ENCODE measurements around the gene NUPR2. TPM values are rescaled to one million over a fixed set of nuclear protein-coding genes. Genes with fewer than 3 reads are reported as not detected.
"Not testable (repeated sequence)": the region's sequence is repeated elsewhere in the genome, so short reads cannot be mapped to it uniquely, and the experiment has no call there.

Gene NUPR2
- total RNA-seq, 1 experiment from 2014 or later, result not detected

DNA sequence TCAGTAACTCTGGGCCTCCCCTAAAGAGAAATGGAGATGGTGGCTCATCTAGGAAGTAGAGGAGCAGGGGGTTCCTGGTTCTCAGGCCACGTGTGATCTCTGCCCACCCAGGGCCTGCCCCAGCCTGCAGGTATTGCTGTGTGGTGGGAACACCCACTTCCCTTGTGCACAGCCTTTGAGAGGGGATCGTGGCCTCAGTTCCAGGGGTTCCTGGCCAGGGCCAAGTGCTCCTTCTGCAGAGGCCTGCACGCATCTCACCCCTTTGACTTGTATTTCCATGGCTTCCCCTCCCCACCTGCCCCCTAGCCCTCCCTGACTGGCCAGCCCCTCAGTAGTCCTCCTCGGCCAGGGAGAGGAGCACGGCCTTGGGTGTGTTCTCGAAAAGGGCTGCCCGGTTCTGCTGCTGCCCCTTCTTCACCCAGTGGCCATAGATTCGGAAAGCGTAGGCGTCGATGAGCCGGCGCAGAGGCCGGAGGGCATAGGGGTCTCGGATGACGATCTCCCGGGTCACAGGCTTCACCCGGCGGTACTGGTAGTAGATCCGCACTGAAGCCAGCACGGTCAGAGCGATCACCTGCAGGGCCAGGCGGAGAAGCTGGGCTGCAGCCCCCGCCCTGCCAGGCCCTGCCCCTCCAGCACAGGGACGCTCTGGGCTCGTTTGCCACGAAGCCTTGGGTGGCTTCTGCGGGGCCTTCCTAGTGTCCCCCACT, 35.3 kb downstream of the NUPR2 start:
- CTCF ChIA-PET; H3K4me3 ChIP-seq (replicated peaks in 1 of 2; ENCODE audit: low read depth in 1 of 2, low read length in 2 of 2); H3K9ac ChIP-seq (ENCODE audit: low read length); H3K27me3 ChIP-seq (ENCODE audit: insufficient read depth, low read length); RAD21 ChIA-PET (ENCODE audit: low non-redundant PET in 1 of 2, low total read pairs in 2 of 2, uncharacterized antibody in 2 of 2, unreplicated experiment in 2 of 2); H3K27ac ChIP-seq (ENCODE audit: low read depth, low read length); H3K79me2 ChIP-seq (ENCODE audit: insufficient read depth, low read length); H3K4me1 ChIP-seq (ENCODE audit: control insufficient read depth in 1 of 2, insufficient read depth in 2 of 2, low read length in 2 of 2); BruUV-seq (replicated peaks); H3K9me3 ChIP-seq (ENCODE audit: control insufficient read depth in 1 of 2, insufficient read depth in 1 of 2, low read depth in 1 of 2, low read length in 2 of 2); H2AFZ ChIP-seq (ENCODE audit: low read depth, low read length, poor library complexity, severe bottlenecking); H3K4me2 ChIP-seq (ENCODE audit: low read length); POLR2A ChIA-PET; H3K9me2 ChIP-seq (ENCODE audit: insufficient read depth); ATAC-seq; DNase-seq (ENCODE audit: low read depth, low spot score); H4K20me1 ChIP-seq (ENCODE audit: insufficient read depth); intact Hi-C loops (cut with micrococcal nuclease): not testable (repeated sequence)
- peaks cover 7 to 21% of the 10 kb centered on the region in 2 experiments; a peak in 3 of 4 replicates for H3K36me3 ChIP-seq (ENCODE audit: control insufficient read depth in 1 of 2, insufficient read depth in 2 of 2, low read length in 2 of 2)

DNA sequence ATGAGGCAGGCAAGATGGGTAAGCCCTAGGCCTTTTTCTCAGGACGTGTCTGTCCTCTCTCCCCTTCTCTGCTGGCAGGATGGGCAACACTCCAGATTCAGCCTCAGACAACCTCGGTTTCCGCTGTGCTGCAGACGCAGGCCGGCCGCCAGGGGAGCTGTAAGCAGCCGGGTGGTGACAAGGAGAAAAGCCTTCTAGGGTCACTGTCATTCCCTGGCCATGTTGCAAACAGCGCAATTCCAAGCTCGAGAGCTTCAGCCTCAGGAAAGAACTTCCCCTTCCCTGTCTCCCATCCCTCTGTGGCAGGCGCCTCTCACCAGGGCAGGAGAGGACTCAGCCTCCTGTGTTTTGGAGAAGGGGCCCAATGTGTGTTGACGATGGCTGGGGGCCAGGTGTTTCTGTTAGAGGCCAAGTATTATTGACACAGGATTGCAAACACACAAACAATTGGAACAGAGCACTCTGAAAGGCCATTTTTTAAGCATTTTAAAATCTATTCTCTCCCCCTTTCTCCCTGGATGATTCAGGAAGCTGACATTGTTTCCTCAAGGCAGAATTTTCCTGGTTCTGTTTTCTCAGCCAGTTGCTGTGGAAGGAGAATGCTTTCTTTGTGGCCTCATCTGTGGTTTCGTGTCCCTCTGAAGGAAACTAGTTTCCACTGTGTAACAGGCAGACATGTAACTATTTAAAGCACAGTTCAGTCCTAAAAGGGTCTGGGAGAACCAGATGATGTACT, 36.6 kb downstream of the NUPR2 start:
- BruUV-seq (replicated peaks), result no TSS peak
- RAD21 ChIA-PET (ENCODE audit: low non-redundant PET in 1 of 2, low total read pairs in 2 of 2, uncharacterized antibody in 2 of 2, unreplicated experiment in 2 of 2), result no interaction called here
- H3K4me2 ChIP-seq (ENCODE audit: low read length), result no peak overlapping the region

More for the DNA sequence above, 36.6 kb downstream of the NUPR2 start:
- Histone ChIP-seq H3K4me1 (ENCODE audit: control insufficient read depth in 1 of 2, insufficient read depth in 2 of 2, low read length in 2 of 2) (peaks cover 0 to 6% of the 10 kb centered on the region in 2 experiments; a peak in 1 of 4 replicates), H3K9ac (ENCODE audit: low read length) (no peak overlapping the region), H3K4me3 (replicated peaks in 1 of 2; ENCODE audit: low read depth in 1 of 2, low read length in 2 of 2) (no peak overlapping the region), H3K9me2 (ENCODE audit: insufficient read depth) (no peaks in the 10 kb centered on the region), H3K79me2 (ENCODE audit: insufficient read depth, low read length) (no peaks in the 10 kb centered on the region), H3K27me3 (ENCODE audit: insufficient read depth, low read length) (no peaks in the 10 kb centered on the region), H3K27ac (ENCODE audit: low read depth, low read length) (no peak overlapping the region), H4K20me1 (ENCODE audit: insufficient read depth) (no peaks in the 10 kb centered on the region), H3K9me3 (ENCODE audit: control insufficient read depth in 1 of 2, insufficient read depth in 1 of 2, low read depth in 1 of 2, low read length in 2 of 2) (no peaks in the 10 kb centered on the region), H2AFZ (ENCODE audit: low read depth, low read length, poor library complexity, severe bottlenecking) (no peak overlapping the region), H3K36me3 (ENCODE audit: control insufficient read depth in 1 of 2, insufficient read depth in 2 of 2, low read length in 2 of 2) (peaks cover 9 to 23% of the 10 kb centered on the region in 2 experiments; a peak in 3 of 4 replicates)
- DNase-seq (ENCODE audit: low read depth, low spot score), result no peak
- TF ChIP-seq JUND (IDR thresholded peaks at IDR 0.05), result no peak
- TF ChIP-seq FOSL1 (IDR thresholded peaks at IDR 0.05; ENCODE audit: low read depth), result no peak
- no peak for TF ChIP-seq POLR2AphosphoS5 (IDR thresholded peaks at IDR 0.05; ENCODE audit: low read depth, low read length)
- TF ChIP-seq SRF (IDR thresholded peaks at IDR 0.05; ENCODE audit: low read depth), result no peak
- TF ChIP-seq EZH2phosphoT487 (IDR thresholded peaks at IDR 0.05; ENCODE audit: borderline replicate concordance), result no peak
- no peak for TF ChIP-seq SIN3A (IDR thresholded peaks at IDR 0.05; ENCODE audit: low read depth)
- TF ChIP-seq, protein P1, sequence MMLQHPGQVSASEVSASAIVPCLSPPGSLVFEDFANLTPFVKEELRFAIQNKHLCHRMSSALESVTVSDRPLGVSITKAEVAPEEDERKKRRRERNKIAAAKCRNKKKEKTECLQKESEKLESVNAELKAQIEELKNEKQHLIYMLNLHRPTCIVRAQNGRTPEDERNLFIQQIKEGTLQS (IDR thresholded peaks at IDR 0.05), result no peak
- TF ChIP-seq, protein P2, sequence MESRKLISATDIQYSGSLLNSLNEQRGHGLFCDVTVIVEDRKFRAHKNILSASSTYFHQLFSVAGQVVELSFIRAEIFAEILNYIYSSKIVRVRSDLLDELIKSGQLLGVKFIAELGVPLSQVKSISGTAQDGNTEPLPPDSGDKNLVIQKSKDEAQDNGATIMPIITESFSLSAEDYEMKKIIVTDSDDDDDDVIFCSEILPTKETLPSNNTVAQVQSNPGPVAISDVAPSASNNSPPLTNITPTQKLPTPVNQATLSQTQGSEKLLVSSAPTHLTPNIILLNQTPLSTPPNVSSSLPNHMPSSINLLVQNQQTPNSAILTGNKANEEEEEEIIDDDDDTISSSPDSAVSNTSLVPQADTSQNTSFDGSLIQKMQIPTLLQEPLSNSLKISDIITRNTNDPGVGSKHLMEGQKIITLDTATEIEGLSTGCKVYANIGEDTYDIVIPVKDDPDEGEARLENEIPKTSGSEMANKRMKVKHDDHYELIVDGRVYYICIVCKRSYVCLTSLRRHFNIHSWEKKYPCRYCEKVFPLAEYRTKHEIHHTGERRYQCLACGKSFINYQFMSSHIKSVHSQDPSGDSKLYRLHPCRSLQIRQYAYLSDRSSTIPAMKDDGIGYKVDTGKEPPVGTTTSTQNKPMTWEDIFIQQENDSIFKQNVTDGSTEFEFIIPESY (IDR thresholded peaks at IDR 0.05; ENCODE audit: extremely low read depth, insufficient replicate concordance, low read length), result no peak
- no peak for TF ChIP-seq RAD21 (IDR thresholded peaks at IDR 0.05; ENCODE audit: low read depth)
- TF ChIP-seq POLR2A (IDR thresholded peaks at IDR 0.05; ENCODE audit: borderline replicate concordance, extremely low read depth, insufficient read depth, insufficient read length), result no peak
- TF ChIP-seq TCF7L2 (IDR thresholded peaks at IDR 0.05; ENCODE audit: borderline replicate concordance, extremely low read depth, insufficient read depth, insufficient read length), result no peak
- no peak for TF ChIP-seq ZNF274 (IDR thresholded peaks at IDR 0.05; ENCODE audit: low read depth, low read length)
- TF ChIP-seq EZH2 (IDR thresholded peaks at IDR 0.05), result no peak
- TF ChIP-seq YY1 (IDR thresholded peaks at IDR 0.05; ENCODE audit: extremely low read depth, insufficient replicate concordance, low read depth, low read length), result no peak
- no peak for TF ChIP-seq CBX3 (IDR thresholded peaks at IDR 0.05; ENCODE audit: low read depth)
- TF ChIP-seq CEBPB (IDR thresholded peaks at IDR 0.05; ENCODE audit: low read depth), result no peak
- no peak for ATAC-seq
- POLR2A ChIA-PET, result no interaction called here
- CTCF ChIA-PET, result no interaction called here
- intact Hi-C loops (cut with micrococcal nuclease), result no loop called here

Data from HCT116 (cell line).